Measurements from ENCODE around the gene YIPF2.
"Not testable (repeated sequence)": the region's sequence is repeated elsewhere in the genome, so short reads cannot be mapped to it uniquely, and the experiment has no call there.

Gene YIPF2

GRCh38 chr19:10908380-10908960 lies 20.0 kb downstream of the YIPF2 start:
- no peak for FAIRE-seq

GRCh38 chr19:10907925-10908324 lies 20.5 kb downstream of the YIPF2 start:
- no peak for FAIRE-seq

GRCh38 chr19:10899151-10899653 lies 29.2 kb downstream of the YIPF2 start:
- FAIRE-seq = no peak

- FAIRE-seq = no peak
These were observed 29.8 kb downstream of the YIPF2 start for GRCh38 chr19:10898633-10899032.

DNA sequence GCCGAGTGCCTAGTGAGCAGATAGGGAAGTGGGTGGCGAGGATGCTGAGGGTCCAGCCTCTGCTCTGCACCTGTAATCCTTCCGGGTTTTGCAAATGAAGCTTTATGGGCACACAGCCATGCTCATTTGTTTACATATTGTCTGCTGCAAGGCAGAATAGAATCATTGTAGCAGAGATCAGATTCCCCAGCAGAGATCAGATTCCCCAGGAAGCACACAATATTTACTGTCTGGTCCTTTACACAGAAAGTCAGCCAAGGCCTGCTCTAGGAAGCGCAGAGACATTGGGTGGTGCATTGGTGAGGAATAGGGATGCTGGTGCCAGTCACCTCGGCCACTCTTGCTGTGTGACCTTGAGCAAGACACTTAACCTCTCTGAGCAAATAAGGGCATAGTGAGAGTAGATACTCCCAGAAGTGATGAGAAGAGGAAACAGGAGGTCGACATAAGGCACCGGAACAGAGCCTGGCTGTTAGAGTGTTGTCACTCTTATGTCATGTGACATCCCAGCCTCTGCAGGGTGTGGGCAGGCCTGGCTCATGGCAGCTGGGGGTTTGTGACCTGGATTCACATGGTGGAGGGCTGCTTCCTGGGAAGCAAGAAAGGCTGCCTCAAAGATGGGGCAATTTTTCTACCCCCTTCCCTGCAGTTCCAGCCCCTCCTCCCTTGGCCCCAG lies 31.4 kb downstream of the YIPF2 start:
- no peak for FAIRE-seq

- no peak for FAIRE-seq
These were observed 32.5 kb downstream of the YIPF2 start for GRCh38 chr19:10895920-10896319.

GRCh38 chr19:10895363-10895762 lies 33.1 kb downstream of the YIPF2 start:
- no peak for FAIRE-seq

DNA sequence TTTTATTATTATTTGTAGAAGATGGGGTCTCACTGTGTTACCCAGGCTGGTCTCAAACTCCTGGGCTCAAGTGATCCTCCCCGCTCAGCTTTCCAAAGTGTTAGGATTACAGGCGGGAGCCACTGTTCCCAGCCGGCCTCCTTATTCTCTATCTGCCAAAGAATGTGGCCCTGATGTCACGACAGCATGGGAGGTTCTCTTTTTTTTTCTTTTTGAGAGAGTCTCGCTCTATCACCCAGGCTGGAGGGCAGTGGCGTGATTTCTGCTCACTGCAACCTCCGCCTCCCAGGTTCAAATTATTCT lies 33.6 kb downstream of the YIPF2 start:
- no peak for FAIRE-seq

DNA sequence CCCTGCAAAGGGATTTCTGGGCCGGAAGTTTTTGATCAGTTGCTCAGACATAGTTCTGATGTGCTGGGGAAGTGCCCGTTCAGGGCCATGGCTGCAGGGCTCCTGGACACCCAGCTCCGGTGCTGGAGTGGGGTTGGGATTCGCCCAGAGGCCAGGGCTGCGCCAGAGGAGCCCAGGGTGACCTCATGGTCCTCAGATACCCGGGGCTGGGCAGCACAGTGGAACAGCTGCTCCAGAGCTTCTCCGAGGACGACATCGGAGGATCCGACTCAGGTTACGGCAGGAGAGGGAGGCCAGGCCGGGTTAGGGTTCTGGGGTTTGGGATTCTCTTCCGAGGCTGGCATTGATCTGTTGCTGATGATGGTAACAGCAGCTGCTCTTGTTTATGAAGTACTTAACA lies 36.2 kb downstream of the YIPF2 start:
- FAIRE-seq = no peak

DNA sequence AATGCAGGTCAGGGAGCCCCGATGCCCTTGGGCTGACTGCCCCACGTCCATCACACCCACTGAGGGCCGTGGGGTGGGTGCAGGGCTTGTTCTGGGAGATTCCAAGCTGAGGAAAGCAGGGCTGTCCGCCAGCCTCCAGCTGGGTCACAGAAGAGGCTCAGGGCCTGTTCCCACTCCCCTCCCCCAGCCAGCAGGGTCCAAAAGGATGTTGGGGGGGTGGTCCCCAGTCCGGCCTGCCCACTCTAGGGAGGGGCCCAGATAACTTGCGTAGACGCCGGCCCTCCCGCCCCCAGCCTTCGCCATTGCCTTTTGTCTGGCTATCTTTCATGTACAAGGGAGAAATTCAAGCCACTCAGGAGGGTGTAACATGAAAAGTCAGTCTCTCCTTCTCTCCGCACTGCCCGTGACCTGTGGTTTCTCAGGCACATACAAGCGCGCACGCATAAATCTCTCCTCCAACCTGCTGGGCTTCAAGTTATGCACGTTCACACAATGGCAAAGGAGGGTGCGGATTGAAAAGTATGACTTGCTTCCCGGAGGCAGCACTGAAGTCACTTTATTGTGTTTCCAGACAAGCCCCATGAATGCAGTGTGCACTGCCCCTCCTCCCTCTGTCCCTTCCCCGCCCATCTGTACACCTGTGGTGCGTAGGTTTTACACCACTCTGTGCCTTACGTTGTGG lies 36.9 kb downstream of the YIPF2 start:
- FAIRE-seq = no peak

- no peak for FAIRE-seq
These were observed 38.6 kb downstream of the YIPF2 start for GRCh38 chr19:10889880-10890279.

DNA sequence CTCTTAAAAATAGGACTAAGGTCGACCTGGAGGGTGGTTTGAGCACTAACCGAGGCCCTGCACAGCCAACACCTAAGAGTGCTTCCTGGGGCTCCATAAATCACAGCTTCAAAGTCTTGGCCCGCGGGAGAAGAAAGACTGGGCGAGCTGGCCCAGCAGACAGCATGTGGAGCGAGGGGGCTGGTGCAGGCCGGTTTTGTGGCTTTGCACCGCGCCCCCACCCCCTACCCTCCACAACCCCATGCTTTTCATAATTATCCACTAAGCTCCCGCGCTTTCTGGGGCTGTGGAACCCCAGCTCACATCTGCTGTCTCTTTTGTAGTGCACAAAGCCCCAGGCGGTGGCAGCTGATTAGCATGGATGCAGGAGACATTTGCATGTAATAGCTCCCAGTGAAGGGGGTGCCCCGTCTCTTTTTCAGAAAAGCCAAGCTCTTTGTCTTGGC lies 40.0 kb downstream of the YIPF2 start:
- no peak for FAIRE-seq

DNA sequence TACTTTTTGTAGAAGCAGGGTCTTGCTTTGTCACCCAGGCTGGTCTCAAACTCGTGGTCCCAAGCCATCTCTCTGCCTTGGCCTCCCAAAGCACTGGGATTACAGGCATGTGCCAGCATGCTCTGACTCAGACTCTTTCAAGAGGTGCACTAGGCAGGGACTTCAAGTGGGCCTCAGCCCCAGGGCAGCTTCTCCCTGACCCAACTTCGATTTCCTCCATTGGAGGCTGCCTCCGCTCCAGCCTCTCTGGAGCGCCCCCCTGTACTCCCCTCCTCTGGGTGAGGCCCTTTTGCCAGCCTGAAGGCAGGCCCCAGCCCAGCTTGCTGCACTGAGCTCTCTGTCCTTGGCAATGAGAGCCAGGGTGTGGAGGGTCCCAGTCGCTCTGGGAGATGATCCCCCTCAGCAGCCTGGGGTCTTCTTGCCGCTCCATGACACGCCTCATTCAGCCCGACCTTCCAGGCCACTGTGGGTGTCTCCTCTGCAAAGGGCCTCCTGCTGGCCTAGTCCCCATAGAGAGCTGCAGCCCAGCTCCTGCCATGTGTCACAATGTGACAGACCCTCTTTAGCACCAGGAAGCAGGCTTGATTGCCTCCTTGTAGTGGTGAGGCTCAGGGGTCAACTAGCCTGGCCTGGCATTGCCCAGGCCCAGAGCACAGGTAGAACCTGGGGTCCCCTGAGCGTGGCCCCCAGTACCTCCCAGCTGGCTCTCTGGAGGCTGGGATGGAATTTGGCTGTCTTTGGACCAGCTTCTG lies 40.6 kb downstream of the YIPF2 start:
- no peak for FAIRE-seq

- FAIRE-seq = no peak
These were observed 43.0 kb downstream of the YIPF2 start for GRCh38 chr19:10885201-10886169.

DNA sequence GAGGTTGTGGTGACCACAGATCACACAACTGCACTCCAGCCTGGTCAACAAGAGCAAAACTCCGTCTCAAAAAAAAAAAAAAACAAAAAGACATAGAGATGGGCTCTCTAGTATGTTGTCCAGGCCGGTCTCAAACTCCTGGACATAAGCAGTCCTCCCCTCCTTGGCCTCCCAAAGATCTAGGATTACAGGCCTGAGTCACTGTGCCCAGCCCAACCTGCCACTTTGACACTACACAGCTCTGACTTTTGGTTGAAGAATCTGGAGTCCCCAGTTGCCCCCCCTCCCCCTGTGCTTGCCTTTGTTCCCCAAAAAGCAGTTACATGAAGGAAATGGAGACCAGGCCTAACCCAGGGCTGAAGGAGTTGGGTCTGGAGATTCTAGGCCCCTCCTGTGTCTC lies 44.2 kb downstream of the YIPF2 start:
- no peak for FAIRE-seq

DNA sequence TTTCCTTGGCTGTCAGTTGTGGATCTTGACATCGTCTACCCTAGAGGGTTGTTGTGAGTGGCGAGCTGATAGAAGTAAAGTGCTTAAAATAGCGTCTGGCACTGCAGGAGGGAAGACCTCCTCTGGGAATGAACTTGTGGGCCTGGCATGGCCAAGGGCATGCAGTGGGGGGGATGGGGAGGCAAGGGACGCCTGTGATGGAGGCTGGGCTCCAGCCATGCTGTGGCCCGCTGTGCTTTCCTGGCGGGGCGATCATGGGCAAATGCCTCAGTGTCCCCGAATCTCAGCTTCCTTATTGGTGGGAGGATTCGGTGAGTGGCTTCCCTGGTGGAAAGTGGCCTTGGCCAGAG lies 46.4 kb downstream of the YIPF2 start:
- no peak for FAIRE-seq

DNA sequence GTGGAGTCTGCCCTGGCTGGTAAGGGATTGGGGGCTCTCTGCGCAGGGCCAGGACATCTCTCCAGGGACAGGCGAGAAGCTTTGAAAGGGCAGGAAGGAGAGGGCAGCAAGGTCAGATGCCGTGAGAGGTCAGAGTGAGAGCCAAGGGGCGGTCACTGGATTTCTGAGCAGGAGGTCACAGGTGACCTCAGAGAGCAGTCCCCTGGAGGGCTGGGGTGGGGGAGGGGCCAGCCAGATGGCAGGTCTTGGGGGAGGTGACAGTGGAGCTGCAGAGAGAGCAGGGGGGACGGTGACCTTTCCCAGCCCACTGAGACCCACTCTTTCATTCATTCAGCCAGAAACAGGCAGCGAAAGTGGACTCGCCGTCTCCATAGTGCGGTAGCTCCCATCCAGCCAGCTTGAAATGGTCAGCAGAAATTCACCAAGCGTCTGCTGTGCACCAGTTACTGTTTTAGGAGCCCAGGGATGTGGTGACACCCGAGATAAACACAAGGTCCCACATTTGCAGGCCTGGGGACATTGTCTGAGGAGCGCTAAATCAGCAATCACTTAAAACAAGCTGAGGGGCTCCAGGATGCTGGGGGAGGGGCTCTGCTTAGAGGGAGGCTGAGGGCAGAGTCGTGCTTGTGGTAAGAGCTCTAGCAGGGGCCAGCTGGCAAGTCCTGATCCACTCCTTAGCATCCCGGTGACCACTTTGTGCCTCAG lies 46.9 kb downstream of the YIPF2 start:
- no peak for FAIRE-seq

GRCh38 chr19:10878253-10878652 lies 50.2 kb downstream of the YIPF2 start:
- no peak for FAIRE-seq

- FAIRE-seq = not testable (repeated sequence)
These were observed 50.8 kb downstream of the YIPF2 start for GRCh38 chr19:10877608-10878007.

DNA sequence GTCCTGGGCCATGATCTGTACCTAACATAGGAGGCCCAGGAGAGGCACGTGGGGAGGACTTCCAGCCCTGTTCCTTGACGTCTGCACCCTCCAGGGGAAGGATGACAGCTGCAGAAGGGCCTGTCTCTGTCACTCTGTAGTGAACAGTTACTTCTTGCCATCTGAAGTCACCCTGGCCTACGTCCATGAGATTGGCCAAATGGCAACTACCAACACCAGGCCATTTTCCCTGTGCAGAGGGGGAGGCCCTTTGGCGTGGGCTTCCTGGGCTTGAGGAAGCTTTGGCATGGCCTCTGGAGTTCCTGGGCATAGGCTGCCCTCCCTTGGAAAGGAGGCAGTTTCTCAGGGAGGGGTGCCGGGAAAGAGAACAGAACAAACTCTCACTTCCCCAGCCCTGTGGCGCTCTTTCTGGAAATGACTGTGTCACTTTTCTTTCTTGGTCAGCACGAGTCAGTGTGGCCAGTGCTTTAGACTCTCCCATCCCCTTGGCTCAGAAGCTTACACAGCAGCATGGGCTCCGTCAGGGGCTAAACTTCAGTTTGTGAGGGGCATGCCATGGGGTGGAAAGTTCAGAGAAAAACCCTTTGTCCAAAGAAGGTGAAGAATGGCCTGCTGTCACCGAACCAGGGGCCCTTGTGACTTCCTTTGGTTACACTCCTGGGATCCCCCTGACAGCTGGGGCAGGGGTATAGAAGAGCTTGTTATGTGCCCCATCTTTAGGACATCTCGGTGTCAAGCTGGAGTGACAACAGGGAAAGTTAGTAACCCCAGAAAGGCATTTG lies 51.8 kb downstream of the YIPF2 start:
- no peak for FAIRE-seq

GRCh38 chr19:10874024-10874423 lies 54.4 kb downstream of the YIPF2 start:
- FAIRE-seq = no peak

Measured in colon (tissue), 2 donors.